GM13977 (cell line): ENCODE results near the gene TCF12.

Experiments used
- DNase-seq: peaks from one replicate; pipeline ENCODE4 v3.0.0; 2012; ENCODE audit warnings: low spot score
- in situ Hi-C: fragments of 300-500 bp; cut with MboI; formaldehyde crosslinking; loops from one replicate; pipeline ENCODE4 v1.12.0; 2022; ENCODE audit warnings: low sequenced_read_pairs, low pct_unique_long_range_greater_than_20kb, mixed read lengths, inconsistent platforms; ENCODE audit not compliant: unreplicated experiment
- TF ChIP-seq, protein P1 (sequence below): IDR thresholded peaks from 2 replicates; pipeline ENCODE4 v1.5.1; 2012; ENCODE audit warnings: mild to moderate bottlenecking, control low read depth; ENCODE audit not compliant: insufficient read depth; ENCODE audit errors: extremely low read depth, missing control alignments

The TCF12 gene

DNA sequence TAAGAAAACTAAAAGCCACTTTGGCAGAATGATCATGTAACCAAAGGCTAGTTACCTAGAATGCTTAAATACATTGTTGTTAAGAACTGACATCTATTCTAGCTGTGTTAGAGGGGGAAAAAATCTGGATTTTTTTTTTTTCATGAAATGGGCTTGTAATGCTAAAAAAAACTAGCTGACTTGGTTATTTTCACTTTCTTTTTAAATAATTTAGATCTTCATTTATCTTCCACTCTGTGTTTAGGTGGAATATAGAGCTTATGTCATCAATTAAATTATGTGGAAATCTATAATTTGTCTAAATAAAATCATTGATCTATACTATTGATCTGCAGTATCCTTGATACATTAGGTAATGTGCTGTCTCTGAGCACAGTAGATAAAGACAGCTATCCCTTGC is 217.4 kb downstream of the TCF12 start:
- in situ Hi-C loops = loop anchor here (25.0 kb wide), 2 partner anchors 402 to 648 kb away; no protein-coding TSS in a partner anchor
- TF ChIP-seq, protein P1, sequence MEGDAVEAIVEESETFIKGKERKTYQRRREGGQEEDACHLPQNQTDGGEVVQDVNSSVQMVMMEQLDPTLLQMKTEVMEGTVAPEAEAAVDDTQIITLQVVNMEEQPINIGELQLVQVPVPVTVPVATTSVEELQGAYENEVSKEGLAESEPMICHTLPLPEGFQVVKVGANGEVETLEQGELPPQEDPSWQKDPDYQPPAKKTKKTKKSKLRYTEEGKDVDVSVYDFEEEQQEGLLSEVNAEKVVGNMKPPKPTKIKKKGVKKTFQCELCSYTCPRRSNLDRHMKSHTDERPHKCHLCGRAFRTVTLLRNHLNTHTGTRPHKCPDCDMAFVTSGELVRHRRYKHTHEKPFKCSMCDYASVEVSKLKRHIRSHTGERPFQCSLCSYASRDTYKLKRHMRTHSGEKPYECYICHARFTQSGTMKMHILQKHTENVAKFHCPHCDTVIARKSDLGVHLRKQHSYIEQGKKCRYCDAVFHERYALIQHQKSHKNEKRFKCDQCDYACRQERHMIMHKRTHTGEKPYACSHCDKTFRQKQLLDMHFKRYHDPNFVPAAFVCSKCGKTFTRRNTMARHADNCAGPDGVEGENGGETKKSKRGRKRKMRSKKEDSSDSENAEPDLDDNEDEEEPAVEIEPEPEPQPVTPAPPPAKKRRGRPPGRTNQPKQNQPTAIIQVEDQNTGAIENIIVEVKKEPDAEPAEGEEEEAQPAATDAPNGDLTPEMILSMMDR = no peak
- DNase-seq = no peak

DNA sequence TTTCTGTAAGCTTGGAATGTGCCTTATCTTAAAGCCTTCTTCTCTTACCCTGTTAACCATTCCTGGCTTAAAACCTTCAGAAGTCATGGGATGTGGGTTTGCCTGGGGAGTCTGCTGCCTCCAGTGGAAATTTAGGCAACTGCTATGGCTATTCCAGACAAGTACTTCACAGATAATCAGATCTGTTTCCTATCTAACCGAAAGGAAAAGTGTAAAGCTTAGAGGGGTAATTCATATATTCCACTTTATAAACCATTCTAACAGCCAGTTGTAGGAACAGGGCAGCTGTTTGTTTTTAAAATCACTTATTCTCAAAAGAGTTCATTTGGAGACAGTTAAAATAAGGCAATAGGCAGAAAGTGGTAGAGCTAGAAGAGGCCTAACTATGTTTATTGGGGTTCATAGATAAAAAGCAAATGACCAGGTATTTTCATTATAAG is 219.9 kb downstream of the TCF12 start:
- DNase-seq = peak; percentile 11
- TF ChIP-seq, protein P1 = peak; percentile 46
- in situ Hi-C loops = loop anchor here (25.0 kb wide), 2 partner anchors 399 to 651 kb away; no protein-coding TSS in a partner anchor

DNA sequence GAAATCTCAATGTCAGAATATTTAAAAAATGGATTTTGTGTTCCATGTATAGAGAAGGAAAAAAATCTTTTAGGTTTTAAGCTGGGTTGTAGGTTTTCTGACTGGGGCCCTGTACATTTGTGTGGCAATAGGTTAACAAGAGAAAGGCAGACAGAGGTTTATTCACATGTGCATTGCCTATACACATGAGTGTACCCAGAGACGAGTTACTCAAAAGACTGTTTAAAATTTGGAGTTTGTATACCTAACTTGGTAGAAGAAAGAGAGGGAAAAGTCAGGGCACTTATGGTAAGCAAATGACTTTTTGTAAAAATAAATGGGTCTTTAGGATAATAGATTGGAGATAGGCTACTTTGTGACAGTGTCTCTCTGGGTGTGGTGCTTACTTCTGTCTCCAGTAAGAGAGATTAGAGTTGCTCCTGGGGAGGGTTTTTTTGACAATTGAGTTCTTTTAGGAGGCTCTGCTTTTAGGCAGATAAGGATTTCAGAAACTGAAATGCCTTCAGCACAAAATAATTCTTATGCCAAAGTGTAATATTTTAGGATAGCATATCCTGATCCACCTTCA is 225.2 kb downstream of the TCF12 start:
- DNase-seq = no peak
- TF ChIP-seq, protein P1 = no peak
- in situ Hi-C loops = loop anchor here (25.0 kb wide), 2 partner anchors 394 to 656 kb away; no protein-coding TSS in a partner anchor

DNA sequence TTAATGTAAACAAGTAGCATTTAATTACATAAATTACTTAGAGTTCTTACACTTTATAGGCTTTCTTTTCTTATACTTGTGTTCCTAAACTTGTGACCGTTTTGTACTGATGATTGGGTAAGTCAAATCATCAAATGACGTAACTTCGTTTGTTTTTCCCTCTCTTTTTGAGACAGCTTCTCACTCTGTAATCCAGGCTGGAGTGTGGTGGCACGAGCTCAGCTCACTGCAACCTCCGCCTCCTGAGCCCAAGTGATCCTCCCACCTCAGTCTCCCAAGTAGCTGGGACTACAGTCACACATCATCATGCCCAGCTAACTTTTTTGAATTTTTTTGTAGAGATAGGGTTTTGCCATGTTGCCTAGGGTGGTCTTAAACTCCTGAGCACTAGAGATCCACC is 226.0 kb downstream of the TCF12 start:
- in situ Hi-C loops = loop anchor here (25.0 kb wide), 2 partner anchors 393 to 657 kb away; no protein-coding TSS in a partner anchor
- TF ChIP-seq, protein P1 = no peak
- DNase-seq = no peak

DNA sequence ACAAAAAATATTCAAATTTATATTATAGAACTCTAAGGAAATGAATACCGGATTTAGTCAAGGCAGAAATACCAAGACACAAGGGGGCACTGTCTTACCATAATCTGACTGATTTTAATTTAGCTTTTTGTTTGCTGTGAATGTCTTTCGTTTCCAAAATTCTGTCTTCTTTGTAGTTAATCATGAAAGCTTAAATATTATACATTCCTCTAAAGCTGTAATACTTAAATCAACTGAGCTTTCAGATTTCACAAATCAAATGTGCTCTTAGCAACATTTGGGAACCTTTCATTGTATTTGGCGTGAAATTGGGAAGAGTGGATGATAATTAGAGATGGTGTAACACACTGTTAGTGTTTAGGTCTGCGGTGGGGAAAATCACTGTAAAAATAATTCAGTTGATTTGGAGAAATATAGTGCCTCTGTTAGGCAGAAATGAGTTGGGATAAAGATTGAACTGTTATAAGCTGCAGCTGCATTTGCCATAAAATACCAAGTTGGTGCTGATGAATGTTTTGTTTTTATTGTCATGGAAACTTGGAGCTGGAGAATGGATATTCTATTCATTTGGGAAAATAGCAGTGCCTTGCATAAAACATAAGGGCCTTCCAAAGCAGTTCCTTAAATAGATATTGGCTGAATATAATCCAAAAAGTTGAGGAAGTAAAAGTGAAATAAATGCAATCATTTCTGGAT is 228.2 kb downstream of the TCF12 start:
- peak; percentile 13 for DNase-seq
- TF ChIP-seq, protein P1 = peak; percentile 58
- in situ Hi-C loops = loop anchor here (5.0 to 25.0 kb wide), 3 partner anchors 161 to 659 kb away; no protein-coding TSS in a partner anchor

- TF ChIP-seq, protein P1 = no peak
- in situ Hi-C loops = loop anchor here (5.0 to 25.0 kb wide), 3 partner anchors 160 to 660 kb away; no protein-coding TSS in a partner anchor
- DNase-seq = no peak
These were observed 229.2 kb downstream of the TCF12 start for GRCh38 chr15:57147621-57148020.
